ENCODE data around the gene SMARCAL1.

Gene SMARCAL1

GRCh38 chr2:216416571-216417307 lies 4.5 kb downstream of the SMARCAL1 start:
- DNase-seq (ENCODE audit: low read depth), result no peak
- H3K4me3 ChIP-seq (ENCODE audit: low read depth, low read length), result no peak overlapping the region
- TF ChIP-seq CTCF (conservative IDR thresholded peaks at IDR 0.05; ENCODE audit: low read depth, low read length), result no peak

GRCh38 chr2:216418981-216419380 lies 6.7 kb downstream of the SMARCAL1 start:
- no peak for DNase-seq (ENCODE audit: low read depth)
- no peak for TF ChIP-seq CTCF (conservative IDR thresholded peaks at IDR 0.05; ENCODE audit: low read depth, low read length)
- no peak overlapping the region for H3K4me3 ChIP-seq (ENCODE audit: low read depth, low read length)

DNA sequence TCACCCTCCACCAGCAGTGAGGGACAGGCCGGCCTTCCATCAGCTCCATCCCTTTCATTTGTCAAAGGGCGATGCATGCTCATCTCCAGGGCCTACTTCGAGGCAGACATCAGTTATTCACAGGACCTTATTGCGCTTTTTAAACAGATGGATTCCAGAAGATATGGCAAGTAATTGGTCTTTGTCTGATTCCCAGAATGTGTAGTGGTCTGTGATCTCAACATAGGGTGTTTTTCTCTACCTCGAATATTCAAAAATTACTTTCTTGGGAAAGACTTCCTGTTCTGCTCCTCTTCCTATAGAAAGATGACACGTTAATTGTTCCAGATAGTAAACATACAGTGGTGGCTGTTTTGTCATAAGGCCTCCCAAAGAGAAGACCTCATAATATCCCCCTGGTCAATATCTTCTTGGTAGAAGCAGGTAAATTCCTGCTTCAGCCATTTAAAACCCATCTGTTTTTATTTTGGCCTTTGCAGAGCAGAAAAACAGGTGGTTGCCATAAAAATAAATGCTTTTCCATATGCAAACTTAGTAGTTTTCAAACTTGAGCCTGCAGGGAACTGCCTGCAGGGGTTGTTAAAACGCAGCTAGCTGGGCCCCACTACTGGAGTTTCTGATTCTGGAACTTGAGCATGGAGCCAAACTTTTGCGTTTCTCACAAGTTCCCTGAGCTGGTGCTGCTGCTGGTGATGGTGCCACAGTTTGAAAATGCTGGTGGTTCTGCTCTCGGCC lies 8.2 kb downstream of the SMARCAL1 start:
- H3K4me3 ChIP-seq (ENCODE audit: low read depth, low read length), result no peak overlapping the region
- no peak for TF ChIP-seq CTCF (conservative IDR thresholded peaks at IDR 0.05; ENCODE audit: low read depth, low read length)
- no peak for DNase-seq (ENCODE audit: low read depth)

DNA sequence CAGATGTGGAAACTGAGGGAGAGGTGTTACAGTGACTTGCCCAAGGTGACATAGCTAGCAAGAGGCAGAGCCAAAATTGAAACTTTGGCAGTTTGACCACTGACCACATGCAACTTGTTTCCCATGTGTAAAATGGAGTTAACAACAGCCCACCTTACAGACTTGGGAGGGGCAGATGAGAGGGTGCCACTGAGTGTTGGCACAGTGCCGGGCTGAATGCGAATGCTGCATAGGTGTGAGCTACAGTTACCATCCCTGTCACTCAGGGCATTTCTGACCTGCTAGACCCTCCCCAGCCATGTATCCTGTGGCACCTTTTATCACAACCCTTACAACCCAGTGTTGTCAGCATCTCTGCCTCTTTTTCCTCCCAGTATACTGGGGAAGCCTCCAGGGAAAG lies 10.8 kb downstream of the SMARCAL1 start:
- H3K4me3 ChIP-seq (ENCODE audit: low read depth, low read length), result no peak overlapping the region
- TF ChIP-seq CTCF (conservative IDR thresholded peaks at IDR 0.05; ENCODE audit: low read depth, low read length), result no peak
- no peak for DNase-seq (ENCODE audit: low read depth)

DNA sequence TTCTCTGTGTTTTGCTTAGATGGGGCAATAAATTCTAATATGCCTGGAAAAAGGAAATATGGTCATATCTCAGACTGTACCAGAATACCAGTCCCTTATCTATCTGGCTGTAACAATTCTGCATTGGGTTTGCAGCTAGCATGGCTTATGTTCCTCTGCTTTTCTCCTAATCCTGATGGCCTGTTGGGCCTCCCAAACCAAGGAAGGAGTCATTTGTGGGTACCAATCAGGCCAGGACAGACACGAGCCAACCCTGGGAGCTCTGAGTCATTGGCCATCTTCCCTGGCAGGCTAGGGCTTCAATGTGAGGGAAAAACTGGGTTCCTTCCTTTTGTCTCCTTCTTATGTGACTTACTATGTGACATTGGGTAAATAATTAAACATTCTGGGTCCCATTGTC lies 12.0 kb downstream of the SMARCAL1 start:
- TF ChIP-seq CTCF (conservative IDR thresholded peaks at IDR 0.05; ENCODE audit: low read depth, low read length), result no peak
- H3K4me3 ChIP-seq (ENCODE audit: low read depth, low read length), result no peak overlapping the region
- no peak for DNase-seq (ENCODE audit: low read depth)

DNA sequence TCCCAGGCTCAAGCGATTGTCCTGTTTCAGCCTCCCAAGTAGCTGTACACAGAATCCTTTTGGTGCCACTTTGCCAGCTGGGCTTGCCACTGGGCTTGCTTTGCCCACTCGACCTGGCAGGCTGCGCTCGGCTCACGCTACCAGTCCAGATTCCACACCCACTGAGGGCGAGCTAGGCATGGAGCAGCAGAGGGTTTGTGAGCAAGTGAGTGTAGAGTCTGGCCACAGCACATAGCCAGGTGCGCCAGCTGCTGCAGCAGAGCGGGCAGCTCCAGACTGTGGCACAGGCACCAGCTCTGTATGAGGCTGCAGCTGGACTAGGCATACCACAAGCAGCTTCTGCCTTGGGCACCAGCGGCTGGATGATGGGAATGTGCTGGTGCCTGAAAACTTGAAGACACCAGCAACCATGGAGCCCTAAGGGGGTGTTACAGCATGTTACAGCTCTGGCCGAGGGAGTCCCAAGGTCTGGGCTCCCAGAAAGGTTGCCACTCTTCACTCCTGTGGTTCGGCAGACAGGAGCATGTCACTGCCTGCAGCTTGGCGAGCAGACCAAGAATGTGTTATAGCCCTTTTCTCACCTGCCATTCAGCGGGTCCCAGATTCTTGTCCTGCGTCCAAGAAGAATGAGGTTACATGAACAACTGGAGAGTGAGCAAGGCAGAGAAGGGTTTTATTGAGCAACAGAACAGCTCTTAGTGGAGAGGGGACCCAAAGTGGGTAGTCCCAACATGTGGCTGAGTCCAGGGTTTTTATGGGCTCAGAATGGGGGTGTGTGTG lies 12.9 kb downstream of the SMARCAL1 start:
- H3K4me3 ChIP-seq (ENCODE audit: low read depth, low read length), result no peak overlapping the region
- no peak for DNase-seq (ENCODE audit: low read depth)
- no peak for TF ChIP-seq CTCF (conservative IDR thresholded peaks at IDR 0.05; ENCODE audit: low read depth, low read length)

Measured in choroid plexus epithelial cell (primary cell).